Left hindlimb (tissue), 1 donor: ENCODE measurements around the gene SHMT1.
"Not testable (repeated sequence)": the region's sequence is repeated elsewhere in the genome, so short reads cannot be mapped to it uniquely, and the experiment has no call there.

ENCODE experiments used
- DNase-seq: peaks from one replicate; pipeline ENCODE4 v3.0.0-alpha.2; 2018

Gene SHMT1

DNA sequence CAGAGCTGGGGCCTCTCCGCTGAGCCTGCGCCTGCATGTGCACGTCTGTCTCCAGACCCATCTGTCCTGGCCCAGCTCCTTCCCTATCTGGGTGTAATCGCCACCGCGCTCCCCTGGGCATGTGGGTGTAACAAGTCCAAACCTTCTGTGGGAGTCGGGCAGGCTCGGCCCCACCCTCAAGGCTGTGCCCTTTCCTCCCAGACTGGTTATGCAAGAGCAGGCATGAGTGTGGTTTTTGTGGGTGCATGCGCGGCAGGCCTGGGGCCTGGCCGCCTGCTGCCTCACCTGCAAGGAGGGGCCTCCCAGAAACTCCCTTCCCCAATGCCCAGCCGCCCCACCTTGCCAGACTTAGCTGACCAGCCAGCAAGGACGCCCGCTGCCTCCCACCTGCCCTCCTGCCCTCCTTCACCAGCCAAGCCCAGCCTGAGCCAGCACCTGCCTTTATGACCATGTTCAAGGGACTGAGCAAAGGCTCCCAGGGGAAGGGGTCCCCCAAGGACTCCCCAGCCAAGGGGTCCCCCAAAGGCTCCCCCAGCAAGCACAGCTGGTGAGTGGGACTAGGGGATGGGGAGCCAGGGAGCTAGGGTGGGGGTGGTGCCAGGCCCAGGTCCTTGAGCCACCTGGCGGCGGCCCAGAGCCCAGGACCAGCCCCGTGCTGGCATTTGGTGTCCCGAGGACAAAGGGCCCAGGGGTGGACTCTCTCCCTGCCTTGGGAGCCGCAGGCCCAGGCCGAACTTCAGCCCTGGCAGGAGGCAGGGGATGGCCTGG, 14.3 kb upstream of the SHMT1 start, which contains the start of gene EVPLL:
TSS of gene EVPLL (plus strand) at position 342 of the 768 bp plus-strand sequence. CDS start 3,160 bp downstream, outside the sequence.
- no peak for DNase-seq

- DNase-seq, result no peak
Observed at GRCh38 chr17:18374216-18374615, 10.9 kb upstream of the SHMT1 start.

- DNase-seq, result not testable (repeated sequence)
Observed at GRCh38 chr17:18373181-18373580, 9.8 kb upstream of the SHMT1 start.

GRCh38 chr17:18371455-18371854, 8.1 kb upstream of the SHMT1 start:
- no peak for DNase-seq

GRCh38 chr17:18370761-18371160, 7.4 kb upstream of the SHMT1 start:
- no peak for DNase-seq

DNA sequence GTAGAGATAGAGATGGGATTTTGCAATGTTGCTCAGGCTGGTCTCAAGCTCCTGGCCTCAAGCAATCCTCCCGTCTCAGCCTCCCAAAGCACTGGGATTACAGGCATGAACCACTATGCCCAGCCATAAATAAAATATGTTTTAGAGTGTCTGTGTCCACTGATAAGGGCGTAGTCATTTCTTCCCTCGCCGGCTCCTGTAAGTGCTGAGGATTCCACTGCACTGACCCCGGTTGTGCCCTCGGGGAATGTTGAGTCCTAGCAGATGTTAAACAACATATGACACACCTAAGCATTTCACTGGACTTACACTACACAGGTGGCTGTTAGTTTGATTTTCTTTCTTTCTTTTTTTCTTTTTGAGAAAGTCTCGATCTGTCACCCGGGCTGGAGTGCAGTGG, 5.6 kb upstream of the SHMT1 start:
- no peak for DNase-seq

GRCh38 chr17:18364166-18364565, 816 bp upstream of the SHMT1 start:
- no peak for DNase-seq

DNA sequence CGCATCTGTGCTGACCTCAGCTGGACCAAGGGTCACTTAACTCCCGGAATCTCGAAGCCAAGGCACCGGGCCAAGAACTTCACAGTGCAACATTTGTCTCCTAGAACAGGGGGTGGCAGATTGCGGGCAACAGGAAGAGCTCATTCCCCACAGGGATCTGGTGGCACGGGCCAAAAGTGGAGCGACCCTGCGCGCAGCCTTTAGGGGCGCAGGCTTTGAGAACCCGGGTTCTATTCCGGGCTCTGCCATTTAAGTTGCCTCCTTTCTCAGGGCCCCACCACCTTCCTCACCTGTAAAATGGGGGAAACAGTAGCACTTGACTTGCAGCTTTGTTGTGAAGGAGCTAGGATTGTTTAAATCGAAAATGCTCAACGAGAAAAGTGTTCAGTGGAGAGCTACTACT, 651 bp downstream of the SHMT1 start:
- no peak for DNase-seq

DNA sequence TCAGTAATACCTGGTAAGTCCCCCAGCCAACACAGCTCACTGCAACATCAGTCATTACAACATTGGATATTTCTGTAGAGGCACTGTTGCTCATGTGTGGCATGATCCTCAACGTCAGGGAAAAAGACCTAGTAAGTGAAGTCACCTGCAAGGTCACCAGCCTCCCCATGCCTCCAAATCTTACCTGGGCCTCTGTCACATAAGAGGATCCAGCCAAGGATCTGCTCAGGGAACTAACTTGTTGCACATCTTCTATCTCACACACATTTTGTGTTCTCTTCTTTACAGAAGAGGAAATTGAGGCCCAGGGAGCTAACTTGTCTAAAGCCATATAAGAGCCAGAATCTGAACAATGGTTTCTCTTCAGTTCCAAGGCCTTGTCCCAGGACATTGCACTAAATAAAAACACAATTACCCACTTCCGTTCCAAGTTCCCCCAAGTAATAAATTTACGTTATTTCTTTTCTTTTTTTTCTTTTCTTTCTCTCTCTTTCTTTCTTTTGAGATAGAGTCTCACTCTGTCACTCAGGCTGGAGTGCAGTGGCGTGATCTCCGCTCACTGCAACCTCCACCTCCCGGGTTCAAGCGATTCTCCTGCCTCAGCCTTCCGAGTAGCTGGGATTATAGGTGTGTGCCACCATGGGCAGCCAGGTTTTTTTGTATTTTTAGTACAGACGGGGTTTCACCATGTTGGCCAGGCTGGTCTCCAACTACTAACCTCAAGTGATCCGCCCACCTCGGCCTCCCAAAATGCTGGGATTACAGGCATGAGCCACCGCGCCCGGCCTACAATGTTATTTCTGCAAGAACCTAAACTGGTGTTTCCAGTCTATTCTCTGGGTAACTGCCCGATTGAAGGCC, 1.3 kb downstream of the SHMT1 start:
- DNase-seq, result no peak

- DNase-seq, result no peak
Observed at GRCh38 chr17:18360518-18360917, 2.8 kb downstream of the SHMT1 start.

DNA sequence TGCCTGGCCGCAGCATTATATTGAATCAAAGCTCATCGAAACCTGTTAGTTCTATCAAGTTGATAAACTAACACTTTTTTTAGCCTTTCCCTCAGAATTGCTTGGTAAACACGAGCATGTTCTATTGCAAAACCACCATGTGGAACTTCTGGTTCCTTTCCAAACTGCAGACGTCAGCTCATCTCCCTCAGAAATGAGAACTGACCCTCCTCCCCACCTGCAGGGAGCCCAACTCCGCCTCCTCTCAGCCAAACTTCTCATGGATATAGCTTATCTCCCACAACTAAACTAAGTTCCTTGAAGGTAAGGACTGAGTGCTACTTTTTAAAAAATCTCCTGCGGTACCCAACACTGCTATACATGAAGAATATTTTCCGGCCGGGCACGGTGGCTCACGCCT, 6.7 kb downstream of the SHMT1 start:
- no peak for DNase-seq

- DNase-seq, result no peak
Observed at GRCh38 chr17:18353541-18353940, 9.8 kb downstream of the SHMT1 start.

DNA sequence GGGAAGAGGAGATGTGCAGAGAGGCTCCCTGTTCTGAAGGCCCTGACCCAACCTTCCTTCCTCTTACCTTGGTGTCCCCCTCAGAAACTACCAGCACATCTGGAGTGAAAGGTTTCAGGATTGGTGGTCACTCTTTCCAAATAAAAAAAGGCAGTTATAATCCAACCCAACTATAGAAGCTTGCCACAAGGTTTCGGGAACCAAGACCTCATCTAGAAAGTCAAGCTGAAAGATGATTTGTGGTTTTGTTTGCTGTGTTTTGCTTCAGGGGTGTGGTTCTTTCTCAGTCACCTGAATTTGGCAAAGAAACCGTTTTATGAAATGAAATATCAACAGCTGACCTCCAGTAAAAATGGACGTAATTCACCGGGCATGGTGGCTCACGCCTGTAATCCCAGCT, 19.3 kb downstream of the SHMT1 start:
- no peak for DNase-seq

- DNase-seq, result no peak
Observed at GRCh38 chr17:18339933-18340332, 23.4 kb downstream of the SHMT1 start.

DNA sequence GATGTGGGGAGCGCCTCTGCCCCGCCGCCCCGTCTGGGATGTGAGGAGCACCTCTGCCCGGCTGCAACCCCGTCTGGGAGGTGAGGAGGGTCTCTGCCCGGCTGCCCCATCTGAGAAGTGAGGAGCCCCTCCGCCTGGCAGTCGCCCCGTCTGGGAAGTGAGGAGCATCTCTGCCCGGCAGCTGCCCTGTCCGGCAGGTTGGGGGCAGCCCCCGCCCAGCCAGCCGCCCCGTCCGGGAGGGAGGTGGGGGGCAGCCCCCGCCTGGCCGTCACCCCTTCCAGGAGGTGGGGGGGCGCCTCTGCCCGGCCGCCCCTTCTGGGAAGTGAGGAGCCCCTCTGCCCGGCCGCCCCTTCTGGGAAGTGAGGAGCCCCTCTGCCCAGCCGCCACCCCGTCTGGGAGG, 25.2 kb downstream of the SHMT1 start:
- DNase-seq, result not testable (repeated sequence)

GRCh38 chr17:18332909-18333489, 30.4 kb downstream of the SHMT1 start:
- no peak for DNase-seq

- DNase-seq, result no peak
Observed at GRCh38 chr17:18331879-18332278, 31.5 kb downstream of the SHMT1 start.

- no peak for DNase-seq
Observed at GRCh38 chr17:18328643-18329204, 34.6 kb downstream of the SHMT1 start.

DNA sequence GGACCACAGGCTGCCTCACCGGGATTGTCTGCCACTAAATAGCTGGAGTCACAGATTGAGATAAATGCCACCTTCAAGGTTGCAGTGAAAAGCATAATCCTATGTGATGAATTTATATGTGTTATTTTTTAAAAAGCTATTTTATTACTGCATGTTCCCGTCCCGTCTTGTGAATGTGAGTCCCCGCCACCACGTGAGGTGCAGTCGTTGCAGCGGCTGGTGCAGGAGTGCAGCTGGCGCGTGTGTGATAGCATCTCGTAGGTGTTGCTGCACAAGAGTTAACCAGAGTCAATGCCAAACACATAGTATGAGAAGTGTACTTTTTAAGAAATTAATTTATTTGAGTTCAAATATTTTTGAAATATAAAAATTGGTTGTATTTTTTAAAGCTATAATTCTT, 35.8 kb downstream of the SHMT1 start:
- no peak for DNase-seq

DNA sequence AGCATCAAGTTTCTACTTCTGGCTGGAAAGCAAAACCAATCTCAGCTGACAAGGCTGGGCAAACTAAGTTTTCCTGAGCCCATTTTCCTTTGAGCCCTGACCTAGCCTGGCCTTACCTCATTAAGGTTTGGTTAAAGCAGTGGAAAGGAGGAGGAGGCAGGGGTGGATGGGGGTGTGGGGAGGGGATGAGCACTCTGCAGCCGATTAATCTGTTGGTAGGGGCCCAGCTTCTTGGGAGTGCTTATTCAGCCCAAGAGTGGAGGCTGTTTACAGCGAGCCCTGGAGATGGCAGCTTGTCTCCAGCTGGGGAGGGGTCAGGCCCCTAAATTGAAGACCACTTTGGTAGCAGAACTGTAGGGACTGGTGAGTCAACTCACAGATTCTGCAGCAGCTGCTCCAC, 36.3 kb downstream of the SHMT1 start:
- no peak for DNase-seq

GRCh38 chr17:18326572-18326971, 36.8 kb downstream of the SHMT1 start:
- no peak for DNase-seq

DNA sequence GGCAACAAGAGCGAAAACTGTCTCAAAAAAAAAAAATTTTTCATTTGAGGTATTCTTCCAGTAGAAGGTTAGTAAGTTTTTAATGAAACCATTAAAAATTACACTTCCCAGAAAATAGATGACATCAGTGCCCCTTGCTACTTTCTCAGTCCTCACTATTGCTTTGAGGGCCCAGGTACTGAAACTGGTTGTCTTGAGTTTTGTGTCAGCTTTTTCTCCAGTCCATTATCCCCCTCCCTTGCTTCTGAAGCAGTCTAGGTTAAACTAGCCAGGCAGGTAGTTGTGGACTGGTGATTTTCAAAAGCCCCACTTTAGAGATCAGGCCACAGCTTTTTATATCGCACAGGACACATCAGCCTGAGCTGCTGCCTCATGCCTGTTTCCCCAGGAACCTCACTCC, 37.3 kb downstream of the SHMT1 start:
- no peak for DNase-seq
